OCI-LY3 (cell line): ENCODE results near the gene CPXM2.

ENCODE experiments used
- CTCF ChIP-seq: fragments of 200-600, 300-600 bp; sonication (generic); IDR thresholded peaks from 2 replicates; pipeline ENCODE4 v1.5.1; 2014; ENCODE audit warnings: antibody characterized with exemption, low read length, low read depth
- EZH2phosphoT487 ChIP-seq: fragments of 200-600 bp; shearing (Covaris generic); IDR thresholded peaks from 2 replicates; pipeline ENCODE4 v1.6.1; 2018; ENCODE audit warnings: antibody characterized with exemption, mixed run types, low read depth

GRCh38 chr10:123771877-123772644 lies 119.5 kb downstream of the CPXM2 start:
- no peak for TF ChIP-seq CTCF
- TF ChIP-seq EZH2phosphoT487 = no peak
